ENCODE data around the gene ETS1. TPM values are rescaled to one million over a fixed set of nuclear protein-coding genes. Genes with fewer than 3 reads are reported as not detected.

ETS1 gene
- total RNA-seq, 1 experiment from 2014 or later: 3.7 TPM

DNA sequence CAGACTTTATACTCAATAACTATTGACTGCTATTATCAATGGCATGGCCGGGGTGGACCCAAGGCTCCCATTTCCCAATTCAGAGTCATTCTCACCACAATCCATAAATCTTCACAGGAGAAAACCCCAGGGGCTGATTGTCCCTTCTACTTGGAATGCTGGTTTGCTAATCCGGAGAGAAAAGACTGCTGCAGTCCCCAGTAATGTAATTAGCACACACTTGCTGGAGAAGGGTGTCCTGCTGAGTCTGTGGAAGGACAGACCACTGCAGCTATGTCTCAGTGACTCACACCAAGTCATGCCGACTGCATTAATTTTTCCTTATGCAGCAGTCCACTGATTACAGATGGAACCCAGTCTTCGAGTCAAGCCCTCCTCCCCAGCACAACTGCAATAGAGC lies 5.9 kb upstream of the ETS1 start:
- ChIA-PET CTCF (no interaction called here), POLR2A (ENCODE audit: low non-redundant PET) (no interaction called here)
- Histone ChIP-seq H3K27me3 (replicated peaks; ENCODE audit: insufficient read depth, low read depth, low read length, poor library complexity) (peaks cover 84% of the 10 kb centered on the region), H3K9me3 (ENCODE audit: low read depth, low read length, poor library complexity, severe bottlenecking) (no peaks in the 10 kb centered on the region), H3K4me3 (ENCODE audit: low read depth, low read length, poor library complexity, severe bottlenecking) (no peak overlapping the region), H3K36me3 (ENCODE audit: insufficient read depth, low read length, poor library complexity, severe bottlenecking) (no peaks in the 10 kb centered on the region), H3K27ac (ENCODE audit: low read depth, low read length, poor library complexity, severe bottlenecking) (no peak overlapping the region), H3K4me1 (ENCODE audit: insufficient read depth, low read length, poor library complexity, severe bottlenecking) (peaks cover 9% of the 10 kb centered on the region)
- BruUV-seq (replicated peaks): no TSS peak
- peak; percentile 88 for DNase-seq (ENCODE audit: low spot score)
- TF ChIP-seq EZH2 (IDR thresholded peaks at IDR 0.05; ENCODE audit: borderline replicate concordance, low read depth, low read length, poor library complexity, severe bottlenecking): no peak
- TF ChIP-seq, protein P1, sequence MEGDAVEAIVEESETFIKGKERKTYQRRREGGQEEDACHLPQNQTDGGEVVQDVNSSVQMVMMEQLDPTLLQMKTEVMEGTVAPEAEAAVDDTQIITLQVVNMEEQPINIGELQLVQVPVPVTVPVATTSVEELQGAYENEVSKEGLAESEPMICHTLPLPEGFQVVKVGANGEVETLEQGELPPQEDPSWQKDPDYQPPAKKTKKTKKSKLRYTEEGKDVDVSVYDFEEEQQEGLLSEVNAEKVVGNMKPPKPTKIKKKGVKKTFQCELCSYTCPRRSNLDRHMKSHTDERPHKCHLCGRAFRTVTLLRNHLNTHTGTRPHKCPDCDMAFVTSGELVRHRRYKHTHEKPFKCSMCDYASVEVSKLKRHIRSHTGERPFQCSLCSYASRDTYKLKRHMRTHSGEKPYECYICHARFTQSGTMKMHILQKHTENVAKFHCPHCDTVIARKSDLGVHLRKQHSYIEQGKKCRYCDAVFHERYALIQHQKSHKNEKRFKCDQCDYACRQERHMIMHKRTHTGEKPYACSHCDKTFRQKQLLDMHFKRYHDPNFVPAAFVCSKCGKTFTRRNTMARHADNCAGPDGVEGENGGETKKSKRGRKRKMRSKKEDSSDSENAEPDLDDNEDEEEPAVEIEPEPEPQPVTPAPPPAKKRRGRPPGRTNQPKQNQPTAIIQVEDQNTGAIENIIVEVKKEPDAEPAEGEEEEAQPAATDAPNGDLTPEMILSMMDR (conservative IDR thresholded peaks at IDR 0.05; ENCODE audit: low read depth, low read length): no peak
- intact Hi-C loops (cut with micrococcal nuclease; ENCODE audit: unreplicated experiment): no loop called here

DNA sequence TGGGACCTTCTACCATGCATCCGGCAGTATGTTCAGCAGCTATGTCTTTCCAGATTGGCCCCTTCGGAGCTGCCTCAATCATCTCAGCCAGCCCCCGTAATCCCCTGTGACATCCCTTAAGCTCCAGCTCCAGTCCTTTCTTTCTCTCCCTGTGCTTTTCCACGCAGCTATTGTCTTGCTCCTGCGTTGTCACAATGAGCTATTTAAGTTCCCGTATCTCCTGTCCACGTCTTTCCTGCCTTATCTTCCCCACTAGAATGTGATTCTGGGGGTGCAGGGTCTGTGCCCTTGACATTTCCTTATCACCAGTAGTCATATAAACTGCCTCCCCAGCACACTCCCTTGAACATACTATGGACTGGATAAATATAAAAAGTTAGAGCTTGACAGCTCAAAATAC lies 5.1 kb upstream of the ETS1 start:
- no TSS peak for BruUV-seq (replicated peaks)
- H3K4me1 ChIP-seq (ENCODE audit: insufficient read depth, low read length, poor library complexity, severe bottlenecking): peaks cover 9% of the 10 kb centered on the region
- no peak overlapping the region for H3K27ac ChIP-seq (ENCODE audit: low read depth, low read length, poor library complexity, severe bottlenecking)
- H3K27me3 ChIP-seq (replicated peaks; ENCODE audit: insufficient read depth, low read depth, low read length, poor library complexity): peaks cover 84% of the 10 kb centered on the region
- intact Hi-C loops (cut with micrococcal nuclease; ENCODE audit: unreplicated experiment): no loop called here
- H3K9me3 ChIP-seq (ENCODE audit: low read depth, low read length, poor library complexity, severe bottlenecking): no peaks in the 10 kb centered on the region
- ChIA-PET CTCF (no interaction called here), POLR2A (ENCODE audit: low non-redundant PET) (no interaction called here)
- no peak overlapping the region for H3K4me3 ChIP-seq (ENCODE audit: low read depth, low read length, poor library complexity, severe bottlenecking)
- TF ChIP-seq EZH2 (IDR thresholded peaks at IDR 0.05; ENCODE audit: borderline replicate concordance, low read depth, low read length, poor library complexity, severe bottlenecking): no peak
- TF ChIP-seq, protein P1 (conservative IDR thresholded peaks at IDR 0.05; ENCODE audit: low read depth, low read length): no peak
- no peak for DNase-seq (ENCODE audit: low spot score)
- no peaks in the 10 kb centered on the region for H3K36me3 ChIP-seq (ENCODE audit: insufficient read depth, low read length, poor library complexity, severe bottlenecking)

DNA sequence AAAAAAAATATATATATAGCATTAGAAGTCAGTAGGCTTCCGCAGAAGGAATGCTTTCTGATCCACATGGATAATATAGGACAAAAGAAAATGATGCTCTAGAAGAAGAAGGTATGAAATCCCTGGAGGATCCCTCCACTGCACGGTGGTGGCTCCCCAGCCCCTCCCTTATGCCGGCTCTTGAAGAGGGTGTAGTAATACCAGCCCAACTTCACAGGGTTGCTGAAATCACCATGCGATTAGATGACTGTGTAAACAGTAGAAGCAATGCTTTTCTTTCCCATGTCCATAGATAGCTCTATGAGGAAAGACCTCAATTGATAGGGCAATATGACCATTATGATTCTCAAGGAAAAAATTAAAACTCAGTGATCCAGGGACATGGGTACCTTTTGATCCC lies 3.2 kb upstream of the ETS1 start:
- no peak for DNase-seq (ENCODE audit: low spot score)
- ChIA-PET CTCF (no interaction called here), POLR2A (ENCODE audit: low non-redundant PET) (no interaction called here)
- H3K36me3 ChIP-seq (ENCODE audit: insufficient read depth, low read length, poor library complexity, severe bottlenecking): no peaks in the 10 kb centered on the region
- TF ChIP-seq, protein P1 (conservative IDR thresholded peaks at IDR 0.05; ENCODE audit: low read depth, low read length): no peak
- no peak for TF ChIP-seq EZH2 (IDR thresholded peaks at IDR 0.05; ENCODE audit: borderline replicate concordance, low read depth, low read length, poor library complexity, severe bottlenecking)
- BruUV-seq (replicated peaks): no TSS peak
- peaks cover 87% of the 10 kb centered on the region for H3K27me3 ChIP-seq (replicated peaks; ENCODE audit: insufficient read depth, low read depth, low read length, poor library complexity)
- no peaks in the 10 kb centered on the region for H3K9me3 ChIP-seq (ENCODE audit: low read depth, low read length, poor library complexity, severe bottlenecking)
- intact Hi-C loops (cut with micrococcal nuclease; ENCODE audit: unreplicated experiment): no loop called here
- peaks cover 9% of the 10 kb centered on the region for H3K4me1 ChIP-seq (ENCODE audit: insufficient read depth, low read length, poor library complexity, severe bottlenecking)
- H3K4me3 ChIP-seq (ENCODE audit: low read depth, low read length, poor library complexity, severe bottlenecking): no peak overlapping the region
- no peak overlapping the region for H3K27ac ChIP-seq (ENCODE audit: low read depth, low read length, poor library complexity, severe bottlenecking)

Measured in A673 (cell line).